GM19238 (cell line): ENCODE measurements around the gene PLEKHB2.
A peak's percentile ranks its signal among the peaks of the same experiment; 100 is the strongest.
"Not testable (repeated sequence)": the region's sequence is repeated elsewhere in the genome, so short reads cannot be mapped to it uniquely, and the experiment has no call there.

Experiments
- DNase-seq: peaks from one replicate; pipeline ENCODE4 v3.0.0; 2011; ENCODE audit warnings: low spot score; ENCODE audit not compliant: insufficient read length

Gene PLEKHB2

GRCh38 chr2:131105156-131105949 is at the start of gene PLEKHB2:
Gene PLEKHB2 (plus strand): TSS chr2:131105336. CDS start chr2:131120942, 15,606 bp downstream.
- DNase-seq, result peak; percentile 87

- no peak for DNase-seq
Observed at GRCh38 chr2:131056204-131056931, 48.8 kb upstream of the PLEKHB2 start.

DNA sequence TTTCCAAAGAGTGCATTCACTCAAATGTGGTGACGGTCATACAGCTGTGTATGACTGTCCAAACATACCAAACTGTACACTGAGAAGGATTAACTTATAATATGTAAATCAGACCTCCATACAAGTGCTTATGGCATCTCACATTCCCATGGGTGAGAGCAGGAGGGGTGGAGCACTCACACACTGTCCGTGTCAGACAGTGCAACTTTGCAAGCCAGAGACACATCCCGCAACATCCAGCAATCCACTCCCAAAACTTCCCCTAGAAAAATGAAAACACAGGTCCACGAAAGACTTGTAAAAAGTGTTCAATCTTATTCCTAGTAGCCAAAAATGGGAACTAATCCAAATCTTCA is 48.2 kb upstream of the PLEKHB2 start:
- DNase-seq, result no peak

- no peak for DNase-seq
Observed at GRCh38 chr2:131058214-131058843, 46.8 kb upstream of the PLEKHB2 start.

DNA sequence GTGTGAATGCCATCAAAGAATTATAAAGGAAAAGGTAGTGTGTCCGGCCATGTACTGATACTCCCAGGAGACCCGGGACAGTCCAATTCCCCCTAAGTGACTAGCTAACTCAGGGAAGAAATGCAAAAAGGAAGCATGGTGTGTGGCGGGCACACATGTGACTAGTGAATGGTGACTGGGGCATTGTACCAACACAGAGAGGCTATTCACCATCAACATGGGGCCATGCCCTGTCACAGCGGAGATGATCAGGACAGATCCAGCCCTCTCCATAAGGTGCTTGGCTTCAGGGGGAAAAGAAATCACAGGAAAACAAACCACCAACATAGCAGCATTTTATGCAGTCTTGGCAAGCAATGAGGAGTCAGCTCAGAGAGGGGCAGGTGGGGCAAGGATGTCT is 46.2 kb upstream of the PLEKHB2 start:
- no peak for DNase-seq

GRCh38 chr2:131063501-131064283 is 41.4 kb upstream of the PLEKHB2 start:
- DNase-seq, result no peak

DNA sequence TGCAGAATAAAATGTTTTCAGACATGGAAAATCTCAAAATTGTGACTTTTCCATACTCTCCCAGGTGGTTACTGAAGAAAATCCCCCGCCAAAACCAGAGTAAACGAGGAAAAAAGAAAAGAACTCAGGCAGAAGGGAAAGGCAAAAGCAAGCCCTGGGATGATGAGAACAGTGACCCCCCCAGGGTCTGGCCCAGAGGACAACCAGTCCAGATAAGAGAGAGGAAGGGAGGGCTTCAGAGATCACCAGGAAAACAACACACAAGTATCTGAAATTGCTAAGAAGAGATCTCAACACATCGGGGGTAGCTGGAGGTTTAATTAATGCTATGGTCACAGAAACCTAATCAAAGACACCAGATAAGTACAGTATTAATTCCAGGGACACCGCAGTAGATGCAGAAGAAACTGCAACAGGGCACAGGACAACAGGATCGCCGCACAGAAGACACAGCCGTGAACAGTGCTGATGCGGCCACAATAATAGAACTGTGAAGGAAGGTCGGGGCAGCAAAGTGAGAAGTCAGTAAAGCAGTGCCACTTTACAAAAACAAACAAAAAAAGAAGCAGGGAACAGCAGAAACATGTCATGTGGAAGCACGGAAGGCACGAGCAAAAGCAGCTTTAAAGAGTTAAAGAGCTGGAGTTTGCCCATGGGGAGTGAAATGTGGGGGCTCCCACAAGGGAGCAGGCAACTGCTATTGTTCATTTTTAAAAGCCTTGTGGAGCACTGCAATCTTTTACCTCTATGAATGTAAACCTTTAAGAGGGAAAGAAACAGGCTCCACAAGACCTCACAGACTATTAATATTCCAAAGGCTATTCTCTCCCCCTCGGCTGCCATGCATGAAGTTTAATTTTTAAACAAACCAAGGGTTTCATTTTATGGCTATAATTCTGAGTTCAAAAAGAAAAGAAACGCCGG is 40.3 kb upstream of the PLEKHB2 start:
- DNase-seq, result no peak

DNA sequence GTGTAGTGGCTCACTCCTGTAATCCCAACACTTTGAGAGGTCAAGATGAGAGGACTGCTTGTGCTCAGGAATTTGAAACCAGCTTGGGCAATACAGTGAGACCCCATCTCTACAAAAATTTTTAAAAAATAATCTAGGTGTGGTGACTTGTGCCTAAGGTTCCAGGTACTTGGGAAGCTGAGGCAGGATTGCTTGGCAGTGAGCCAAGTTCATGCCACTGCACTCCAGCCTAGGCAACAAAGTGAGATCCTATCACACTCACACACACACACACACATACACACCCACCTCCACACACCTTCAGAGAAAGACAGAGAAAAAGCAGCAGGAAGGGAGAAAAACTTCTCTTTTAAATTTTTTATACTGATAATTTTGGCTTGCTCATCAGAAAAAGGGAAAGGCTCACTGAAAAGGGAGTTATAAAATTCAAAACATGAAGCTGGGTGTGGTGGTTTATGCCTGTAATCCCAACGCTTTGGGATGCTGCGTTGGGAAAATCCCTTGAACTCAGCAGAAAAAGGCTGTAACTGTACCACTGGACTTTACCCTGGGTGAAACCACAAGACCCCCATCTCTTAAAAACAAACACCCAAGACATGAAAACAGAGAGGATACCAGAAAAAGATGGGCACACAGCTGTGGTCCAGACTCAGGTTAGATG is 37.5 kb upstream of the PLEKHB2 start:
- DNase-seq, result no peak

DNA sequence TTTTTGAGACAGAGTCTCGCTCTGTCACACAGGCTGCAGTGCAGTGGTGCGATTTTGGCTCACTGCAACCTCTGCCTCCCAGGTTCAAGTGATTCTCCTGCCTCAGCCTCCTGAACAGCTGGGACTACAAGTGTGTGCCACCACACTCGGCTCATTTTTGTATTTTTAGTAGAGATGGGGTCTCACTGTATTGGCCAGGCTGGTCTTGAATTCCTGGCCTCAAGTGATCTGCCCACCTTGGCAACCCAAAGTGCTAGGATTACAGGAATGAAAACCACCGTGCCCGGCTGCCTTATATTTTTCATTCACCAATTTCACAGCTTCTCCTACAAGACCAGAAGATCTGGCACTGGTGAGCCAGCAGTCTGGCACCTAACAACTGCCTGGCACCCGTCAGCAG is 37.0 kb upstream of the PLEKHB2 start:
- not testable (repeated sequence) for DNase-seq

DNA sequence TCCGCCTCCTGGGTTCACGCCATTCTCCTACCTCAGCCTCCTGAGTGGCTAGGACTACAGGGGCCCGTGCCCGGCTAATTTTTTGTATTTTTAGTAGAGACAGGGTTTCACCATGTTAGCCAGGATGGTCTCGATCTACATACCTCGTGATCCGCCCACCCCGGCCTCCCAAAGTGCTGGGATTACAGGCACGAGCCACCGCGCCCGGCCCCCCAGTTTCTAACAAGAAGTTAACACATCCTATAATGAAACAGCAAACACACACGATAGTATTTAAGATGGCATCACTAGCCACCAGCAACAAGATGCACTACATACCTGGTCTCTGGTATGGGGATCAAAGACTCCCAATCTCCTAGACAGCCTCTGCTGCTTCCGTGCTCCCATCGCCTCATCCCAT is 29.6 kb upstream of the PLEKHB2 start:
- DNase-seq, result not testable (repeated sequence)

DNA sequence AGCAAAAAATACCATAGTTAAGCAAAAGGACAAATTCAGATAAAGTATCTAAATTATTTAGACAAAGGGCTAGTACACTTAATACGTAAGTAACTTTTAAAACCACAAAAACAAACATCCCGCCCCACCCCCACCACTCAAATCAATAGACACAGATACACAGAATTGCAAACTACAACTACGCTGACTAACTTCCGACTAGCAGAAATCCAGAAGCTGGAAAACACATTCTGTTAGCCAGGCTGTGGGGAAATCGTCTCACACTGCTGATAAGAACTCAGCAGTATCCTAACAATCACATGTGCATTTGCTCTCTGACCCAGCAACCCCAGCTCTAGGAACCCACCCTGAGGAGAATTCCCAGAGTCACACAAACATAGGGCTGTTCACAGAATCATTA is 28.4 kb upstream of the PLEKHB2 start:
- no peak for DNase-seq

- DNase-seq, result no peak
Observed at GRCh38 chr2:131077182-131077846, 27.8 kb upstream of the PLEKHB2 start.

GRCh38 chr2:131077966-131078365 is 27.2 kb upstream of the PLEKHB2 start:
- no peak for DNase-seq

DNA sequence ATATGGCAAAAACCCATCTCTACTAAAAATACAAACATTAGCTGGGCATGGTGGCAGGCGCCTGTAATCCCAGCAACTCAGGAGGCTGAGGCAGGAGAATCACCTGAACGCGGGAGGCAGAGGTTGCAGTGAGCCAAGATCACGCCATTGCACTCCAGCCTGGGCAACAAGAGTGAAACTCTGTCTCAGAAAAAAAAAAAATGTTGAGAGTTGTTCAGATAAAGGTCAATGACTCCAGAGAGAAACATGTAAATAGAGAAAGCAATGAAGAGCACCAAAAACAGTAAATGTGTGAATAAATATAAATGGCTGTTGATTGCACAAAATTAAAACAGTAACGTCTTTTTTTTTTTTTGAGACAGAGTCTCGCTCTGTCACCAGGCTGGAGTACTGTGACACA is 25.2 kb upstream of the PLEKHB2 start:
- not testable (repeated sequence) for DNase-seq

DNA sequence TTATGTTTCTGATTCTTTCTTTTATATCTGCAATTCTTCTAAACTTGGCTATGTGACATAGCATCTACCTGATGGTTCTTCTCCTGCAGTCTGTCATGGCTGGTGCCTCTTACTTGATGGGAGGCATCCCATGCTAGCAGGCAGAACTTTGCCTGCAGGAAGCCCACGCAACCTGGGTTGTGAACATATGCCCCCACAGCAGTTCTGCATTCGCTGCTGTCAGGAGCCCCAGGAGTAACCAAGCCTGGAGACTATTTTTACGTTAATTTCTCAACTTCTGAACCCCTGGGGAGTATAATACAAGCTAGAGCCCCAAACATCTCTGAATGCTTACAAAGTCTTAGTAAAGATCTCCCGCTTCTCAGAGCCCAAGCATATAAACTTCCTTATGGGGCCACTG is 23.9 kb upstream of the PLEKHB2 start:
- no peak for DNase-seq

DNA sequence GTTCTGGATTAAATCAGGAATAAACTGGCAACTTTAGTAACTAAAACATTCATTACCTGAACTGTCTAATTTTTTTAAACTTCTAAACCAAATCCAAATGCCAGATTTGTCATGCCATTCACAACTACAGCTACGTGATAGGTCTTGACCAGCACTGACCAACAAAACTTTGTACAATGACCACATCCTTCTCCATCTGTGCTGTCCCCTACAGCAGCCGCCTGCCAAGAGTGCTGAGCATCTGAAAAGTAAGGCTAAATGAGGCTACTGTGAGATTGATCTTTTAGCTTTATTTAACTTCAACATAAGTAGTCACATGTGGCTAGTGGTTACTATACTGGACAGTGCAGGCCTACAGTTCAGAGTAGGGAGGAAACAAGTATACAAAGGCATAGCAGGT is 19.5 kb upstream of the PLEKHB2 start:
- DNase-seq, result no peak

DNA sequence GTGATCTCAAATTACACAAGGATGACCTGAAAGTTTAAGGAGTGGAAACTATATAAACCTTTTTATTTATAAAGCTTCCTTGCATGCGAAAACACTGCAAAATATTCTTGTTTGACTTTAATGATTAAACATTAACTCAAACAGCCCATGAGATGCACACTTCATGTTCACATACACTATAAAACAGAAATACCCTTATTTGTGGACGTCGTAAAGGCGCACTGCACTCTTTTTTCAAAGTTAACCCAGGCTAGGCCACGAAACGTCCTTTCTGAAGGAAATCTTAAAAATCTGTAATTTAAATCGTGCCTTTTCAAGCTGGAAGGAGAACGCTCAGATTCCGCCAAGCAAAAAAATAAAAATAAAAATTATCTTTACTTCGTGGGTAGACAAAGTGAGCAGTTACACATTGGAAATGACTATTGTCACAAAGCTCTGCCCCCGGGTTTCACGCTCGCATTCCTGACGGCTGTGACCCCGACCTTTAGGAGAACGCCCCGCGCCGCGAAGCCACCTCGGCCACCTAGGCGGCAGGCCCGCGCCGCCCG is 12.6 kb upstream of the PLEKHB2 start:
- DNase-seq, result no peak

DNA sequence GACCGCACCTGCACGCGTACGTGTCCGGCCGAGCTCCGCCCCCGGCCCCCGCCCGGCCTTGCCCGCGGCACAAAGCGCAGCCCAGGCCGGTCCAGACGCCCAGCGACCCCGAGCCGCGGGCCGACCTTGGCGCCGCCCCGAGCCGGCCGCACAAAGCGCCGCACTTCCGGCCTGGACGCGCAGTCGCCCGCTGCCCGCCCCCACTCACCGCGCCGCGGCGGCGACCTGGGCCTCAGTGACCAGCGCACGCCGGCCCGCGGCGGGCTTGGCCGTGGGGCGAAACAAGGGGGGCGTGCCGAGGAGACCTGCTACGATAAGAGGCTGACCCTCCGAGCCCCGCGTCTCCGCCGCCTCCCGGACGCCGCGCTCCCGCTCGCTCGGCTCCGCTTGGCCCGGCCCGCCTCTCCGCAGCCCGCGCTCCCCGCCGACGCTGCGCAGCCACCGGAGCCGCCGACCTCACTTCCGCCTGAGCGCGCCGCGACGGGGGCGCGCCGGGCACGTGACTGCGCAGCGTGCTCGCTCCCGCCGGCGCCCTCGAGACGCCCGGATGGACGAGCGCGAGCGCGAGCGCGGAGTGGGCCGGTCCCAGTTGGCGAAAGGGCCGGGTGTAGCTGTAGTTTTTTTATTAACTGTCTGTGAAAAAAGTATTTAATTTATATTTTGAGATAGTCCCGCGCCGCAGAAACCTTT is 12.0 kb upstream of the PLEKHB2 start, which contains the start of gene FAM168B:
TSS of gene FAM168B (minus strand) at position 455 of the 690 bp plus-strand sequence. CDS start 10,814 bp downstream, outside the sequence.
- peak; percentile 92 for DNase-seq
